Right cardiac atrium (tissue), 5 donors: ENCODE data around the gene RASL10B. TPM values are rescaled to one million over a fixed set of nuclear protein-coding genes. Genes with fewer than 3 reads are reported as not detected.
"Not testable (repeated sequence)": the region's sequence is repeated elsewhere in the genome, so short reads cannot be mapped to it uniquely, and the experiment has no call there.

ENCODE experiments used
- ATAC-seq, 2 donors: fragments of 200-7000 bp; cut with Tn5 transposase; one replicate each; pipeline versions ENCODE4 v1.8.0 to v1.9.1; 2020; ENCODE audit warnings: moderate library complexity in 2 of 2, mild to moderate bottlenecking in 1 of 2
- DNase-seq, 3 donors: peaks; one replicate each; pipeline ENCODE4 v3.0.0-alpha.2; 2020
- H3K27ac ChIP-seq: one replicate; pipeline ENCODE4 v1.5.1; 2013; ENCODE audit warnings: mild to moderate bottlenecking, low read length, control low read depth, moderate library complexity
- H3K27me3 ChIP-seq: one replicate; pipeline ENCODE4 v1.6.1; 2013; ENCODE audit not compliant: control insufficient read depth, insufficient read depth
- H3K4me1 ChIP-seq: one replicate; pipeline ENCODE4 v1.6.1; 2013; ENCODE audit warnings: low read length; ENCODE audit not compliant: control insufficient read depth, insufficient read depth
- H3K4me3 ChIP-seq: one replicate; pipeline ENCODE4 v1.5.1; 2013; ENCODE audit warnings: low read length, control low read depth
- H3K9me3 ChIP-seq: one replicate; pipeline ENCODE4 v1.6.1; 2013; ENCODE audit warnings: low read length; ENCODE audit not compliant: control insufficient read depth
- WGBS: extraction: QIAGEN DNeasy Blood & Tissue Kit; methylation state at CpG from one replicate; pipeline ENCODE4 v1.1.7; 2013; 5-methylcytosine and 5-hydroxymethylcytosine counted together
- intact Hi-C, 4 donors: fragments of 100-400 bp; cut with DNase I; formaldehyde crosslinking; loops; one replicate each; pipeline versions ENCODE4 v1.11.0 to v1.14.0; 2022 to 2023
- polyA plus RNA-seq: library from polyadenylated mRNA; stranded (reverse); fragments of 200-250 nt; gene quantifications from one replicate; pipeline ENCODE4 v1.2.3, GENCODE V29; 2013
- total RNA-seq, 4 donors: library from RNA; stranded (reverse); fragmentation: NEBNext Ultra II Directional; extraction: Animal tissue kit (Norgen Biotek cat#: 25700); gene quantifications; one replicate each; pipeline ENCODE4 v1.2.1, GENCODE V29; 2021
- donor health status: healthy with polysubstance abuse.
- donor health status: DM: no; HTN: yes; CAD: no.
- donor health status: DM: no; HTN: no; CAD: no.
- donor health status: DM: no; HTN: yes; CAD: no; lungs with severe emphysema.
- donor health status: DM: yes; HTN: yes; CAD: no.

Gene RASL10B
- total and polyA plus RNA-seq, 5 donors, result 19.0 to 47.4 (median 36.6) TPM

DNA sequence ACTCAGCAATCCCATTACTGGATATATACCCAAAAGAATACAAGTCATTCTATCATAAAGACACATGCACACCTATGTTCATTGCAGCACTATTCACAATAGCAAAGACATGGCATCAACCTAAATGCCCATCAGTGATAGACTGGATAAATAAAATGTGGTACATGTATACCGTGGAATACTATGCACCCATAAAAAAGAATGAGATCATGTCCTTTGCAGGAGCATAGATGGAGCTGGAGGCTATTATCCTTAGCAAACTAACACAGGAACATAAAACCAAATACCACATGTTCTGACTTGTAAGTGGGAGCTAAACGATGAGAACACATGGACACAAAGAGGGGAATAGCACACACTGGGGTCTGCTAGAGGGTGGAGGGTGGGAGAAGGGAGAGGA, 28.1 kb upstream of the RASL10B start:
- over 99% methylated on average over 2 of the region's 2 CpGs for WGBS
- H3K4me1 ChIP-seq, H3K27ac ChIP-seq, H3K27me3 ChIP-seq, ATAC-seq, H3K4me3 ChIP-seq, intact Hi-C loops, H3K9me3 ChIP-seq, DNase-seq: not testable (repeated sequence)

- no peak overlapping the region for H3K4me3 ChIP-seq
- no peak overlapping the region for H3K27ac ChIP-seq
- peaks cover 5% of the 10 kb centered on the region for H3K4me1 ChIP-seq
- WGBS, result 98% methylated on average over 1 of the region's 1 CpG
- intact Hi-C loops, result no loop called here
- no peak for DNase-seq
- H3K9me3 ChIP-seq, result no peaks in the 10 kb centered on the region
- no peak for ATAC-seq
- no peaks in the 10 kb centered on the region for H3K27me3 ChIP-seq
These were observed 26.2 kb upstream of the RASL10B start for GRCh38 chr17:35705230-35705629.

DNA sequence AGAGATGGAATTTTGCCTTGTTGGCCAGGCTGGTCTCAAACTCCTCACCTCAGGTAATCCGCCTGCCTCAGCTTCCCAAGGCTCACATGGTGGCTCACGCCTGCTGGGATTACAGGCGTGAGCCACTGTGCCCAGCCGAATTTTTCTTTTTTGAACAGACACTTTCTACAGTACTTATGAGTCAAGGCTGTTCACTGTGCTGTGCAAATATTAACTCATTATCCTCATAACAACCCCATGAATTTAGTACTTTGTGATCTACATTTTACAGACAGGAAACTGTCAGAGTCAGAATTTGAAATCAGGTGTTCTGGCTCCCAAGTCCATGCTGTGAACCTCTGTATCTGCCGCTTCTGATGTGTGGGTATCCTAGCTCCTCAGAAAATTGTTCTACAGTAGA, 25.7 kb upstream of the RASL10B start:
- Histone ChIP-seq H3K9me3 (no peaks in the 10 kb centered on the region), H3K4me3 (no peak overlapping the region), H3K27me3 (no peaks in the 10 kb centered on the region), H3K27ac (no peak overlapping the region), H3K4me1 (peaks cover 5% of the 10 kb centered on the region)
- WGBS, result 94% methylated on average over 5 of the region's 5 CpGs
- DNase-seq (no peak), ATAC-seq (no peak)
- intact Hi-C loops, result no loop called here

DNA sequence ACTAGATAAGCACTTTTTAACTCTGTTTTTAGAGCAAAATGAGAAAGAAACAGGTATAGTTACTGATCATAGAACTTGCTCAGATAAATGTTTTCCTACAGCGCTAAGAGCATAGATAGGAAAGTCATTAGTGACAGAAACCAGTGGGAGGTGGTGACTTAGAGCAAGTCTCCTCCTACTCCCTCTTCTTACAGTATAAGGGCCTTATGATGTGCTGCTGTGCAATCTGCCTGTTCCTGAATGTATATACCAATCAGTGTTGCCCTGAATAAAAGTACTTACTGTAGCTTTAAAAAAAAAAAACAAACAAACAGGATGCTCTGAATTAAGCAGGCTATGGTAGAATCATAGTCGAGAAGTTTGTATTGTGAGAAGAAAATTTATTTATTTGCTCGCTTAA, 23.3 kb upstream of the RASL10B start:
- ATAC-seq (no peak), DNase-seq (no peak)
- intact Hi-C loops, result no loop called here
- H3K27me3 ChIP-seq, result no peaks in the 10 kb centered on the region
- H3K9me3 ChIP-seq, result no peaks in the 10 kb centered on the region
- peaks cover 6% of the 10 kb centered on the region for H3K4me1 ChIP-seq
- 63% methylated on average over 3 of the region's 3 CpGs for WGBS
- no peak overlapping the region for H3K27ac ChIP-seq
- no peak overlapping the region for H3K4me3 ChIP-seq

GRCh38 chr17:35708951-35709350, 22.5 kb upstream of the RASL10B start:
- DNase-seq (no peak), ATAC-seq (no peak)
- H3K27me3 ChIP-seq, result no peaks in the 10 kb centered on the region
- no peak overlapping the region for H3K4me3 ChIP-seq
- no peaks in the 10 kb centered on the region for H3K9me3 ChIP-seq
- WGBS, result 57% methylated on average over 3 of the region's 3 CpGs
- peaks cover 9% of the 10 kb centered on the region for H3K4me1 ChIP-seq
- no peak overlapping the region for H3K27ac ChIP-seq
- intact Hi-C loops, result no loop called here

- WGBS, result 67% methylated on average over 3 of the region's 3 CpGs
- ATAC-seq (no peak), DNase-seq (no peak)
- Histone ChIP-seq H3K27ac (no peak overlapping the region), H3K27me3 (no peaks in the 10 kb centered on the region), H3K4me1 (peaks cover 9% of the 10 kb centered on the region), H3K9me3 (no peaks in the 10 kb centered on the region), H3K4me3 (no peak overlapping the region)
- intact Hi-C loops, result no loop called here
These were observed 21.6 kb upstream of the RASL10B start for GRCh38 chr17:35709874-35710273.

DNA sequence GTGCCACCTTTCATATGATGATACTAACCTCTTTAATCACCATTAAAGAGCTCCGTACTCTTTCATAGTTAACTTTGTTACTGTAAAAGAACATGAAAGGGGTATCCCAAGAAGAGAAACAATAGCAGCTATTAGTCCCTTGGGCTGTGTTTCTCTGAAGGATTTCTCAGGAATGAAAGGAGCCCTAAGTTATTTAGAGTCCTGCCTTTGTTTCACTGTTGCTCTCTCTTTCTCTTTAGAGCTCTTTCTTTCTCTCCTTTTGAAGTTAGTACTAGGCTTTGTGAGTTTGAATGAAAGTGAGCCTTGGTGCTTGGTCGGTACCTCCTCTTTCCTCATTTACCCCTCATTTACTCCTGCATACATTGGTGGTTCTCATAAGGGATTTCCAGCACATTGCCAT, 20.5 kb upstream of the RASL10B start:
- Histone ChIP-seq H3K4me1 (peaks cover 12% of the 10 kb centered on the region), H3K9me3 (no peaks in the 10 kb centered on the region), H3K27ac (no peak overlapping the region), H3K27me3 (no peaks in the 10 kb centered on the region), H3K4me3 (no peak overlapping the region)
- ATAC-seq (no peak), DNase-seq (no peak)
- intact Hi-C loops, result no loop called here
- WGBS, result 93% methylated on average over 2 of the region's 2 CpGs

- WGBS, result 17% methylated on average over 7 of the region's 7 CpGs
These were observed 18.2 kb upstream of the RASL10B start for GRCh38 chr17:35713069-35713728.

GRCh38 chr17:35714988-35715387, 16.5 kb upstream of the RASL10B start:
- H3K9me3 ChIP-seq, result no peaks in the 10 kb centered on the region
- intact Hi-C loops, result no loop called here
- ATAC-seq, result no peak
- no peak overlapping the region for H3K27ac ChIP-seq
- DNase-seq, result no peak
- WGBS, result 88% methylated on average over 2 of the region's 2 CpGs
- H3K27me3 ChIP-seq, result no peaks in the 10 kb centered on the region
- H3K4me1 ChIP-seq, result peaks cover 9% of the 10 kb centered on the region
- H3K4me3 ChIP-seq, result no peak overlapping the region

More at GRCh38 chr17:35713069-35713728, 18.2 kb upstream of the RASL10B start:
- Histone ChIP-seq H3K4me3 (no peak overlapping the region), H3K27ac (peak overlapping the region; percentile 97), H3K4me1 (peaks cover 12% of the 10 kb centered on the region), H3K27me3 (no peaks in the 10 kb centered on the region), H3K9me3 (no peaks in the 10 kb centered on the region)
- ATAC-seq (peak; percentile 89 to 94), DNase-seq (no peak)
- intact Hi-C loops, result no loop called here

DNA sequence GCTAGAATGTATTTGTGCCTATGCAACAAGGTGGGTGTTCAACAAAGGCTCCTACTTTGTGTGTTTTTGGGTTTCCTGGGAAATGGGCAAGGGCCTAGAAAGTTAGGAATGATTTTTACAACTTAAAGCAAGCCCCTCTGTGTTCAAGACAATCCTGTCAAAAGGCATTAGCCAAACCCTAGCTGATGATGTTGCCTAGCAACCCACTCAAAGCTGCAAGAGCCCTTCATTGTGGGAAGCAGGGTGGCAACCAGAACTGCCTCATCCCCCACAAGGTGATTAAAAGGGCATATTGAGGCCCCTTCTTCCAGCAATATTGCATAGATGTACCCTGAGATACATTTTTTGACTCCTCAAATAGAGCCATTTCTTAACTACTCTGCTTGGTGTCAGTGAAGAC, 16.0 kb upstream of the RASL10B start:
- intact Hi-C loops, result no loop called here
- H3K4me1 ChIP-seq, result peaks cover 9% of the 10 kb centered on the region
- ATAC-seq (no peak), DNase-seq (no peak)
- peak overlapping the region; percentile 70 for H3K27ac ChIP-seq
- no peak overlapping the region for H3K4me3 ChIP-seq
- no peaks in the 10 kb centered on the region for H3K27me3 ChIP-seq
- H3K9me3 ChIP-seq, result no peaks in the 10 kb centered on the region

DNA sequence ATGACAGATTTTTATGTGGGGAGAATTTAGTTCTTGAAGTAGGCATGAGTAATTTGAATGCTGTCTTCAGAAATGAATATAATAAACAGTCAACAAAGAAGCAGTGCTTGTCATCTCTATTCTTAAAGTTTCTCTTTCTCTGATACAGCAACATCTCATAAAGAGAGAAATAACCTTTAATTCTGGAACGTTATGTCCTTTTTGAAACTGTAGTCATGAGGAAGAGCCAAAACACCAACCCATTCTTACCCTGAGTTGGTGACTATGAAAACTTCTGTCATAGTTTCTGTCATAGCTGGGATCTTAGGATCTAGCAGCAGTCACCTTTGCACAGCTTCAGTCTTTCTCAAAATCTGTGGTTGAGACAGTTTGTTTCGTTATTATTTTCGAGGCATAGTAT, 15.3 kb upstream of the RASL10B start:
- intact Hi-C loops, result no loop called here
- no peak for ATAC-seq
- no peak for DNase-seq
- Histone ChIP-seq H3K9me3 (no peaks in the 10 kb centered on the region), H3K4me3 (no peak overlapping the region), H3K27me3 (no peaks in the 10 kb centered on the region), H3K4me1 (peaks cover 9% of the 10 kb centered on the region), H3K27ac (no peak overlapping the region)
- 85% methylated on average over 3 of the region's 3 CpGs for WGBS

- whole genome bisulfite sequencing, result 59% methylated on average over 4 of the region's 4 CpGs
- DNase-seq (no peak), ATAC-seq (peak; percentile 54 to 55)
- H3K4me3 ChIP-seq, result no peak overlapping the region
- no peaks in the 10 kb centered on the region for H3K27me3 ChIP-seq
- H3K4me1 ChIP-seq, result peaks cover 9% of the 10 kb centered on the region
- H3K27ac ChIP-seq, result peak overlapping the region; percentile 72
- intact Hi-C loops, result no loop called here
- H3K9me3 ChIP-seq, result no peaks in the 10 kb centered on the region
These were observed 14.5 kb upstream of the RASL10B start for GRCh38 chr17:35716897-35717465.
